GM18526 (cell line): ENCODE data around the gene STXBP5.

Experiments used
- POLR2A ChIP-seq: IDR thresholded peaks from 3 replicates; pipeline ENCODE4 v1.6.1; 2011; ENCODE audit not compliant: insufficient read length; ENCODE audit errors: extremely low read depth

Gene STXBP5

GRCh38 chr6:147238906-147239305 is 34.7 kb downstream of the STXBP5 start:
- TF ChIP-seq POLR2A = no peak

DNA sequence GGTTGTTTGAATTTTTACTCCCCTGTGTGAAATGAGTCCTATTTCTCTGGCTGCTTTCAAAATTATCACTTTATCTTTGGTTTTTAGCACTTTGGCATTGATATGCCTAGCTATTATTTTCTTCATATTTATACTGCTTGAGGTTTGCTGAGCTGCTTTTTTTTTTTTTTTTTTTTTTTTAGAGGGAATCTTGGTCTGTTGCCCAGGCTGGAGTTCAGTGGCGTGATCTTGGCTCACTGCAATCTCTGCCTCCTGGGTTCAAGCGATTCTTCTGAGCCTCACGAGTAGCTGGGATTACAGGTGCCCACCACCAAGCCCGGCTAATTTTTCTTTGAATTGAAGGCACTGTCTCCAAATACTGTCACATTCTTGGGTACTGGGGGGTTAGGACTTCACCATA is 40.6 kb downstream of the STXBP5 start:
- no peak for TF ChIP-seq POLR2A

GRCh38 chr6:147245693-147246092 is 41.5 kb downstream of the STXBP5 start:
- TF ChIP-seq POLR2A = no peak

GRCh38 chr6:147246853-147247635 is 42.8 kb downstream of the STXBP5 start:
- no peak for TF ChIP-seq POLR2A

DNA sequence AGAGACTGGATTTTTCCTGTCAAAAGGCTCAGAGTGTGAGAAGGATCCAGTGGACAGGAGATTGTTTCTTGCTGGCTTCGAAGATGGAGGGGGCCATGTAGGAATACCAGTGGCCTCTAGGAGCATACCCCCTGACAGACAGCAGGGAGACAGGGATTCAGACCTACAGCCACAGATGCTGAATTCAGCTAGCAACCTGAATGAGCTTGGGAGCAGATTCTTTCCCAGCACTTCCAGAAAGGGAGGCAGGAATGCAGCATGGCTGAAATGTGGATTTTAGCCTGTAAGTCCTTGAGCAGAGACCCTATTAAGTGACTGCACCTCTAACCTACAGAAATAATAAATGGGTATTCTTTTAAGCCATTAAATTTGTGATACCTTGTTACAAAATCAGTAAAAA is 44.6 kb downstream of the STXBP5 start:
- no peak for TF ChIP-seq POLR2A

GRCh38 chr6:147251072-147251471 is 46.9 kb downstream of the STXBP5 start:
- no peak for TF ChIP-seq POLR2A

DNA sequence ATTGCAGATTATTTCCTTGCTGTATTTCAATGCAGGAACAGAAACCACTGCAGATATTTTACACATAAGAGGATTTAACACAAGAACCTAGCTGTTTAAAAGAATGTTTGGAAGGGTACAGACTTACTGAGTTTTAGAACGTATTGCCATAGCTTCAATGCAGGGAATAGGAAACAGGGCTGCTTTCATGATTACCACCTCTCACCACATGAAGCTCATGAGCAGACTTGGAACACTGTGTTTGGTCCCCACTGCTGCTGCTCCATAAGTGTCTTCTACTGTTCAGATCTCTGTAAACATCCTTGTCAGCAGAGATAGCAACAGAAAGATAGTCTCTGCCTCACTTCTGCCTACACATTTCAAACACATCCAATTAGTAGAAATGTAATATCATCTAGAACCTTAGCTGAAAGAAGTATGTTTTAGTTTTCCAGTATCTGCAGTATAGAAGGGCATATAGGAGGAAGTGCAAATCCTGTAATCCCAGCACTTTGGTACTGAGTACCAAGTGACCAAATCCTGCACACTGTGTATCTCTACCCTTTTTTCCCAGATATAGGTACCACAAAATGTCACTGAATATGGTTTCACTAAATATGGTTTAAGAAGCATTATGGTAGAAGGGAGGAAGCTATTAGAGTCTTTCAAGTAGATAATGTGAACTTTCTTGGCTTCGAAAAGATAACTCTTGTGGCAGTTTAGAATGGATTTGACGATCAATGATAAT is 51.9 kb downstream of the STXBP5 start:
- no peak for TF ChIP-seq POLR2A

- no peak for TF ChIP-seq POLR2A
Measured at GRCh38 chr6:147257760-147258159, 53.5 kb downstream of the STXBP5 start.

GRCh38 chr6:147260091-147260490 is 55.9 kb downstream of the STXBP5 start:
- TF ChIP-seq POLR2A = no peak

DNA sequence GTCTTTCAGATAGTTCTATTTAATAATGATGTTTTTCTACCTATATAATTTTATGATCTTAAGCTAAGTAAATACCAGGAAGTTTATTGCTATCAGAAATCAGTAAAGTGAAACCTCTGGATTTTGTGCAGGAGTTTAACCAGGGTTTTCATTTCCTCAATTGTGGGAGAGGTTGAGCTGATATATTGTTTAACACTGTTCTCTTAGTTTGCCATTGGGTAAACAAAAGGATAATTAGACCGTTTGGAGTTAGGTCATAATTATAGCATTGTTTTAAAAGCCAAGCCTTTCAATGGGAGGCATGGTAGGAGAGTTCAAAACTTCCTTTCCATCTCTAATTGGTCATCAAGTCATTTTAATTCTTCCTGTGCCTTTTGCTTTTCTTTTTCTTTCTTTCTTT is 58.7 kb downstream of the STXBP5 start:
- no peak for TF ChIP-seq POLR2A

DNA sequence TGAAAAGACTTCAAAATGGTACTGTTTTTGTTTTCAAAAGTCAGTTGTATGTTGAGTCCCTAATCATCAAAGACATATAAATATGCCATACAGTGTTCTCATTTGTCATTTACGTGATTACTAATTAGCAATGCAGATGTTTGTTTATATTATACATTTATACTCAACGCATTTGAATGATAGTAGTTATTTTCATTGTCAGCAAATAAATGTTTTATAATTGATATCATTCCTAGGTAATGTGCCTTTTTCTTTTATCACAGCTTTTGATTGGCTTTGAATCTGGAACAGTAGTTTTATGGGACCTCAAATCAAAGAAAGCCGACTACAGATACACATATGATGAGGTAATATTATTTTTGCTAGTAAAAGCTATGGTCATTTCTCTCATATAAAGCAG is 62.6 kb downstream of the STXBP5 start:
- no peak for TF ChIP-seq POLR2A

GRCh38 chr6:147267658-147268057 is 63.4 kb downstream of the STXBP5 start:
- no peak for TF ChIP-seq POLR2A

GRCh38 chr6:147268254-147268653 is 64.0 kb downstream of the STXBP5 start:
- TF ChIP-seq POLR2A = no peak

- no peak for TF ChIP-seq POLR2A
Measured at GRCh38 chr6:147274012-147274411, 69.8 kb downstream of the STXBP5 start.

DNA sequence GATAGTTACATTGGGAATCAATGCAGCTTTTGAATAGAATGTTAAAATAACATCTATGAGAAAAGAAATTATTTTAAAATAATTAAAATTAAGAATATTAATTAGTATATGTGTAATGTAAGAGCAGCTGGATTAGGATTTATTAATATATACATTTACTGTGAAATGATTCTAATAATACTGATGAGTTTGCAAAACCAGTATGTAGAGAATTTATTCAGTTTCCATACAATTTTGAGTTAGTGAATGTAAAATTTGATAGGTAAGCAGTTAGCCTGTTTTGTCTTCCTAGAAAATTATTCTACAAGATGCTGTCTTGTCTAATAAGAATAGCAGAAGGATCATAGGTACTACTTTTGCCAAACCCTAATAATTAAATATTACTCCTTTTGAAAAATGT is 70.6 kb downstream of the STXBP5 start:
- no peak for TF ChIP-seq POLR2A

GRCh38 chr6:147278891-147279290 is 74.7 kb downstream of the STXBP5 start:
- no peak for TF ChIP-seq POLR2A
